Smooth muscle cell (in vitro differentiated cells): ENCODE measurements around the gene PTK7. TPM values are rescaled to one million over a fixed set of nuclear protein-coding genes. Genes with fewer than 3 reads are reported as not detected.

ENCODE experiments used
- DNase-seq: peaks from one replicate; lab custom pipeline; 2025; ENCODE audit not compliant: unreplicated experiment; lab: John Stamatoyannopoulos, UW
- H2AFZ ChIP-seq: fragments of 200-600 bp; sonication (generic); 2 replicates; pipeline ENCODE4 v1.6.0; 2016; ENCODE audit warnings: antibody characterized with exemption, low read depth, mild to moderate bottlenecking
- H3F3A ChIP-seq: fragments of 200-600 bp; sonication (generic); 2 replicates; pipeline ENCODE4 v1.6.0; 2017; ENCODE audit warnings: antibody characterized with exemption, low read depth
- H3K27ac ChIP-seq: fragments of 200-600 bp; sonication (generic); 2 replicates; pipeline ENCODE4 v1.5.1; 2016; ENCODE audit warnings: low read depth, mild to moderate bottlenecking
- H3K27me3 ChIP-seq: fragments of 200-600 bp; sonication (generic); 2 replicates; pipeline ENCODE4 v1.6.1; 2016; ENCODE audit warnings: low read depth, mild to moderate bottlenecking
- H3K36me3 ChIP-seq: fragments of 200-600 bp; sonication (generic); 2 replicates; pipeline ENCODE4 v1.5.1; 2016; ENCODE audit warnings: low read depth
- H3K4me1 ChIP-seq: fragments of 200-600 bp; sonication (generic); 2 replicates; pipeline ENCODE4 v1.5.1; 2016; ENCODE audit warnings: low read depth
- H3K4me2 ChIP-seq: fragments of 200-600 bp; sonication (generic); 2 replicates; pipeline ENCODE4 v1.6.0; 2016; ENCODE audit warnings: mild to moderate bottlenecking
- H3K4me3 ChIP-seq: fragments of 200-600 bp; sonication (generic); 2 replicates; pipeline ENCODE4 v1.5.1; 2016; ENCODE audit warnings: mild to moderate bottlenecking
- H3K79me2 ChIP-seq: fragments of 200-600 bp; sonication (generic); 2 replicates; pipeline ENCODE4 v1.6.0; 2016; ENCODE audit warnings: low read depth, mild to moderate bottlenecking
- H3K9ac ChIP-seq: fragments of 200-600 bp; sonication (generic); 2 replicates; pipeline ENCODE4 v1.6.0; 2016; ENCODE audit warnings: low read depth
- H3K9me3 ChIP-seq: fragments of 200-600 bp; sonication (generic); replicated peaks from 2 replicates; pipeline ENCODE4 v1.5.1; 2016; ENCODE audit warnings: low read depth
- H4K20me1 ChIP-seq: fragments of 200-600 bp; sonication (generic); 2 replicates; pipeline ENCODE4 v1.6.0; 2016; ENCODE audit warnings: low read depth
- CTCF ChIP-seq: fragments of 200-600 bp; sonication (generic); IDR thresholded peaks from 2 replicates; pipeline ENCODE4 v1.5.1; 2017; ENCODE audit warnings: borderline replicate concordance, mild to moderate bottlenecking, antibody characterized with exemption; ENCODE audit not compliant: insufficient read depth, poor library complexity, severe bottlenecking
- WGBS: methylation state at CpG from one replicate; pipeline ENCODE4 v1.1.7; 2016; ENCODE audit warnings: low lambda C conversion rate; 5-methylcytosine and 5-hydroxymethylcytosine counted together
- polyA plus RNA-seq: library from polyadenylated mRNA; unstranded; fragments of >200 nt; fragmentation: Nextera tagmentation; extraction: Ambion mirVana; gene quantifications from 2 replicates; pipeline ENCODE4 v1.2.1, GENCODE V29; 2016
- total RNA-seq: library from RNA; depleted of rRNA; stranded (reverse); fragments of >200 nt; gene quantifications from 2 replicates; pipeline ENCODE4 v1.2.3, GENCODE V29; 2014

The PTK7 gene
- total and polyA plus RNA-seq, 2 experiments from 2014 or later: 376 to 598 TPM

GRCh38 chr6:43092635-43093034 lies 16.5 kb downstream of the PTK7 start:
- peaks cover 100% of the 10 kb centered on the region for H3K79me2 ChIP-seq

GRCh38 chr6:43093436-43094289 lies 17.5 kb downstream of the PTK7 start:
- Histone ChIP-seq H3K9ac (no peak overlapping the region), H3K27ac (peak overlapping the region; percentile 84)

More at GRCh38 chr6:43092635-43093034, 16.5 kb downstream of the PTK7 start:
- no peaks in the 10 kb centered on the region for H3K27me3 ChIP-seq
- H3K9ac ChIP-seq: no peak overlapping the region
- no peak for DNase-seq
- no peak overlapping the region for H3K4me3 ChIP-seq
- H3K27ac ChIP-seq: peak overlapping the region; percentile 84
- H3K4me1 ChIP-seq: peaks cover 68% of the 10 kb centered on the region
- H3F3A ChIP-seq: peaks cover 54% of the 10 kb centered on the region
- no peaks in the 10 kb centered on the region for H3K9me3 ChIP-seq
- no peak overlapping the region for H2AFZ ChIP-seq
- H3K36me3 ChIP-seq: no peaks in the 10 kb centered on the region
- peak overlapping the region; percentile 28 for H3K4me2 ChIP-seq
- TF ChIP-seq CTCF: no peak
- peaks cover 98% of the 10 kb centered on the region for H4K20me1 ChIP-seq

GRCh38 chr6:43095939-43096338 lies 19.8 kb downstream of the PTK7 start:
- peaks cover 60% of the 10 kb centered on the region for H3F3A ChIP-seq
- H2AFZ ChIP-seq: no peak overlapping the region
- peak overlapping the region; percentile 90 for H3K27ac ChIP-seq
- no peak for DNase-seq
- no peak for TF ChIP-seq CTCF
- H4K20me1 ChIP-seq: peaks cover 98% of the 10 kb centered on the region
- peak overlapping the region; percentile 61 for H3K4me2 ChIP-seq
- no peaks in the 10 kb centered on the region for H3K27me3 ChIP-seq
- peak overlapping the region; percentile 27 for H3K9ac ChIP-seq
- 20% methylated on average over 7 of the region's 7 CpGs for WGBS
- no peak overlapping the region for H3K4me3 ChIP-seq
- peaks cover 100% of the 10 kb centered on the region for H3K79me2 ChIP-seq
- H3K4me1 ChIP-seq: peaks cover 50% of the 10 kb centered on the region
- no peaks in the 10 kb centered on the region for H3K9me3 ChIP-seq
- H3K36me3 ChIP-seq: no peaks in the 10 kb centered on the region

More at GRCh38 chr6:43093436-43094289, 17.5 kb downstream of the PTK7 start:
- Histone ChIP-seq H4K20me1 (peaks cover 98% of the 10 kb centered on the region), H3K4me2 (peak overlapping the region; percentile 66), H2AFZ (no peak overlapping the region), H3K9me3 (no peaks in the 10 kb centered on the region), H3K79me2 (peaks cover 100% of the 10 kb centered on the region), H3K36me3 (no peaks in the 10 kb centered on the region), H3K4me3 (peak overlapping the region; percentile 6), H3F3A (peaks cover 63% of the 10 kb centered on the region), H3K27me3 (no peaks in the 10 kb centered on the region), H3K4me1 (peaks cover 73% of the 10 kb centered on the region)
- DNase-seq: no peak
- no peak for TF ChIP-seq CTCF
- WGBS: 49% methylated on average over 9 of the region's 9 CpGs
